H1 (cell line): ENCODE measurements around the gene COL5A2. TPM values are rescaled to one million over a fixed set of nuclear protein-coding genes. Genes with fewer than 3 reads are reported as not detected.

Experiments
- CTBP2 ChIP-seq: IDR thresholded peaks from 2 replicates; pipeline ENCODE4 v1.7.0; 2011; ENCODE audit warnings: borderline replicate concordance, mild to moderate bottlenecking, moderate library complexity, mixed read lengths, low read length; ENCODE audit not compliant: insufficient read depth, insufficient read length
- CTCF ChIP-seq, 3 experiments: IDR thresholded peaks; 1 replicate in 2 of 3; 2 replicates in 1 of 3; pipeline versions ENCODE4 v1.5.1 to v1.6.1; 2011; ENCODE audit warnings: low read length in 3 of 3, mild to moderate bottlenecking in 3 of 3, inconsistent platforms in 2 of 3, low read depth in 1 of 3, moderate library complexity in 1 of 3; ENCODE audit not compliant: insufficient read depth in 1 of 3; ENCODE audit errors: control extremely low read depth in 1 of 3
- polyA plus RNA-seq, 7 experiments: library from polyadenylated mRNA; depleted of rRNA in 3 of 7; stranded (reverse) in 5 of 7; unstranded in 2 of 7; fragments of >200 nt in 5 of 7; fragments of 200-250 nt in 2 of 7; gene quantifications; 1 replicate in 5 of 7; 2 replicates in 1 of 7; 4 replicates in 1 of 7; pipeline versions ENCODE4 v1.2.1 to v1.2.3, GENCODE V29; 2011 to 2013; ENCODE audit warnings: missing spikeins in 2 of 7, mixed read lengths in 2 of 7
- total RNA-seq: library from RNA; stranded (reverse); fragmentation: NEBNext Ultra II Directional; extraction: Animal tissue kit (Norgen Biotek cat#: 25700); gene quantifications from 2 replicates; pipeline ENCODE4 v1.2.1, GENCODE V29; 2021

COL5A2 gene
- total and polyA plus RNA-seq, 2 of the 8 experiments (the other 6 are each of a cell fraction or from before 2014, with no cell fraction given) = 4.7 to 24.2 TPM

- TF ChIP-seq CTBP2 (no peak), CTCF (IDR thresholded peaks at IDR 0.05; ENCODE audit: control extremely low read depth in 1 of 3, insufficient read depth in 1 of 3, low read depth in 1 of 3, low read length in 3 of 3) (no peak)
These were observed 103.0 kb downstream of the COL5A2 start (continued) for GRCh38 chr2:189076572-189076971.
